Stimulated activated CD8-positive, alpha-beta memory T cell treated with anti-CD3 and anti-CD28 coated beads, Interleukin-15, amount 100 ng/mL, for 24 hours (primary cell): ENCODE data around the gene ZNF77.
"Not testable (repeated sequence)": the region's sequence is repeated elsewhere in the genome, so short reads cannot be mapped to it uniquely, and the experiment has no call there.

Experiments
- DNase-seq: peaks from one replicate; pipeline ENCODE4 v3.0.0-alpha.2; 2020; ENCODE audit warnings: low read depth

The ZNF77 gene

DNA sequence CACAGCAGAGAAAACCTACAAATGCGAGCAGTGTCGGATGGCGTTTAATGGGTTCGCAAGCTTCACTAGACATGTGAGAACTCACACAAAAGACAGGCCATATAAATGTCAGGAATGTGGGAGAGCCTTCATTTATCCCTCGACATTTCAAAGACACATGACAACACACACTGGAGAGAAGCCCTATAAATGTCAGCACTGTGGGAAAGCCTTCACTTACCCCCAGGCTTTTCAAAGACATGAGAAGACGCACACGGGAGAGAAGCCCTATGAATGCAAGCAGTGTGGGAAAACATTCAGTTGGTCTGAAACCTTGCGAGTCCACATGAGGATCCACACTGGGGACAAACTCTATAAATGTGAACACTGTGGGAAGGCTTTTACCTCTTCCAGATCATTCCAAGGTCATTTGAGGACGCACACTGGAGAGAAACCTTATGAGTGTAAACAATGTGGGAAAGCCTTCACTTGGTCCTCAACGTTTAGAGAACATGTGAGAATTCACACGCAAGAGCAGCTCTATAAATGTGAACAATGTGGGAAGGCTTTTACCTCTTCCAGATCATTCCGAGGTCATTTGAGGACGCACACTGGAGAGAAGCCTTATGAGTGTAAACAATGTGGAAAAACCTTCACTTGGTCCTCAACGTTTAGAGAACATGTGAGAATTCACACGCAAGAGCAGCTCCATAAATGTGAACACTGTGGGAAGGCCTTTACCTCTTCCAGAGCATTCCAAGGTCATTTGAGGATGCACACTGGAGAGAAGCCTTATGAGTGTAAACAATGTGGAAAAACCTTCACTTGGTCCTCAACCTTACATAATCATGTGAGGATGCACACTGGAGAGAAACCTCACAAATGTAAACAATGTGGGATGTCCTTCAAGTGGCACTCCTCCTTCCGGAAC lies 27.2 kb downstream of the ZNF77 start:
- DNase-seq: no peak

DNA sequence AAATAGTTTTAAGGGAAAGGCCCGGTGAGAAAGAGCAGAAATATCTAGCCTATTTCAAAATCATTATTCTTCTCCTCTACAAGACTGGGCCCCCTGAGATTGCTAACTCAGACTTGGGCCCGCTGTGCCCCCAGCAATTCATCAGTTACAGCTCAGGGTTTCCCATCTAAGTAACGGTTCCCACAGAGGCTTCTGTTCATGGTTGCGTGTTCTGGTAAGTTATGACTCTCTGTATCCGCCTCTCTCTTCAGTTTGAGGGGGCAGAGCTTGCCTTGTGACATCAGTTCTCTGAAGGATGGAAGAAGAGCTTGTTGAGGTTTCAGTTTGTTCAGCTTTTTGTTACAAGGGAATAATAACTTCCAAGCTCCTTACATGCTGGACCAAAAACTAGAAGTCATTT lies 32.5 kb downstream of the ZNF77 start:
- no peak for DNase-seq

DNA sequence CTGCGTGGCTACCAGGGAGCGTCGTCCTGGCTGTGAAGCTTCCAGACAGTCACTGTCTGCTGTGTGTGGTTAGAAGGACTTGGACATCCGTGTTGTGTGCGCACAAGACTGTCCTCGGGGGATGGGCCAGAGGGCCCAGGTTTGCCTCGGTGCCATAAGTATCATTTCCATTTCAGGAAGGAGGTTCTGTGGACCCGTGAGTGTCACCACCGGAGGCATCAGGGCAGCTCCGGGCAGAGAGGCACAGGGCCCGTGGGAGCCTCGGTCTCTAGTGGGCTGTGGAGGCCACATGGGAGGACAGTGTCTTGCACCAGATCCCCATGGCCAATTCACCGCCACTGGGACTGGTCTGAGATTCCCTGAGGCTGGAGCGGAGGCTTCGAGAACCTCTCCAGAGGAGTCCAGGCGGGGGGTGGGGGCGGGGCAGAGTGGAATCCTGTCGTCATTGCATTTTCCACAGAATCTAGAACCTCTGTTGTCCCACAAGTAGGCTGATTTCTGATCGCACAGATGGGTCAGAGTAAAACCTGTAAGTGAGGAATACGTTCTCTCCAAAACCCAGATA lies 38.1 kb downstream of the ZNF77 start:
- DNase-seq: no peak

DNA sequence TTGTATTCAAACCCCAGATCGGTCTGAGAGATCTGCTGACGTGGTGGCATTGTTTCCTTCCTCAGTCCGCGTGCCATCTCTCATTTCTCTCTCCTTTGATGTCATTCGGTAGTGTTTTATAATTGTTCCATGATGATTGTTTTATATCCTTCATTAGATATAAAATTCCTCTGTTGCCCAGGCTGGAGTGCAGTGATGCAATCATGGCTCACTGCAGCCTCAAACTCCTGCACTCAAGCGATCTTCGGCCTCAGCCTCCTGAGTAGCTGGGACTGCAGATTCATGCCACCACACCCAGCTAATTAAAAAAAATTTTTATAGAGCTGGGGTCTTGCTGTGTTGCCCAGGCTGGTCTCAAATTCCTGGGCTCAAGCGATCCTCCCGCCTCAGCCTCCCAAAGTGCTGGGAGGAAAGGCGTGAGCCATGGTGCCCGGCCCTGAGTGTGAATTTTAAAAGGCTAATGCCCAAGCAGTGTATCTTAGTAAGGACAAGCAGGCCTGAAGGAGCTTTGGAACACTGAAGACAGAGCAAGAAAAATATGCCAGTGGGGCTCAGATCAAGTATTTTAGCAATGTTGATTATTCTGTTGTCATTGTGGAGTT lies 38.8 kb downstream of the ZNF77 start:
- DNase-seq: no peak

DNA sequence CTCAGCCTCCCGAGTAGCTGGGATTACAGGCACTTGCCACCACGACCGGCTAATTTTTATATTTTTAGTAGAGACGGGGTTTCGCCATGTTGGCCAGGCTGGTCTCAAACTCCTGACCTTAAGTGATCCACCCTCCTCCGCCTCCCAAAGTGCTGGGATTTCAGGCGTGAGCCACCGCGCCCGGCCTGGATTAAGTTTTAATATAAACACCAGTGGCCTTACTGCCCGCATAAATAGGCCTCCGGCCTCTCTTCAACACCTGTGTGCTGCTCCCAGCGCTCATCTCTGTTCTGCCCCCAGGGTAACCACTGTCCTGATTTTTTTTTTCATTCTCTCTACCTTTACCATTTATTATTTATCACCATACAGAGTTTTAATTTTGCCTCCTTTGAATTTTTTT lies 41.4 kb downstream of the ZNF77 start:
- DNase-seq: not testable (repeated sequence)

DNA sequence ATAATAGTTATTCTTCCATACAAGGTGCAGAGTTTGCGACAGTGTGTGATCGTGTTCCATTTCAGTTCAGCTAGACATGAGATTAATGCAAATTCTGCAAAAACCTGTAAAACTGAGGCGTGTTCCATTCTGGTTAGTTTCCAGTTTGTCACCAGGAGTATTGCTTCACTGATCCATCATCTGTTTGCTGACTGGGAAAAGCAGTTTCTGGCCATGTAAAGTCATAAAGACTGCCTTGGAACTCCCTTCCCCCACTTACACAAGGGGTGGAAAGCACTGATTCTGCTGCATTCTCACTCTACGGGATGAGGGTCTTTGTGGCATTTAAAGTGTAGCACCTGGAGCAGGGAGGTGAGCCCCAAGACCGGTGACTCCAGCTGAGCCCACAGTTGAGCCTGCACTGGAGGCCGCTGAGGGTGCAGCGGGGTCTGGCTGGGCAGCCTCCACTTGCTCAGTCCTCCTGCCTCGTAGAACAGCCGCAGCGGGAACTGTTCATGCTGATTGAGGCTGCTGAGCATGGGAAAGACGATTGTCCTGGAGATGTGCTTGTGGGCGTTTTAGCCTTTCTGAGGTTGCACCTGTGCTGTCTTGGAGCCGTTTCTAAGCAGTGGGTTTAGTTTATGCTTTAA lies 42.1 kb downstream of the ZNF77 start:
- no peak for DNase-seq

DNA sequence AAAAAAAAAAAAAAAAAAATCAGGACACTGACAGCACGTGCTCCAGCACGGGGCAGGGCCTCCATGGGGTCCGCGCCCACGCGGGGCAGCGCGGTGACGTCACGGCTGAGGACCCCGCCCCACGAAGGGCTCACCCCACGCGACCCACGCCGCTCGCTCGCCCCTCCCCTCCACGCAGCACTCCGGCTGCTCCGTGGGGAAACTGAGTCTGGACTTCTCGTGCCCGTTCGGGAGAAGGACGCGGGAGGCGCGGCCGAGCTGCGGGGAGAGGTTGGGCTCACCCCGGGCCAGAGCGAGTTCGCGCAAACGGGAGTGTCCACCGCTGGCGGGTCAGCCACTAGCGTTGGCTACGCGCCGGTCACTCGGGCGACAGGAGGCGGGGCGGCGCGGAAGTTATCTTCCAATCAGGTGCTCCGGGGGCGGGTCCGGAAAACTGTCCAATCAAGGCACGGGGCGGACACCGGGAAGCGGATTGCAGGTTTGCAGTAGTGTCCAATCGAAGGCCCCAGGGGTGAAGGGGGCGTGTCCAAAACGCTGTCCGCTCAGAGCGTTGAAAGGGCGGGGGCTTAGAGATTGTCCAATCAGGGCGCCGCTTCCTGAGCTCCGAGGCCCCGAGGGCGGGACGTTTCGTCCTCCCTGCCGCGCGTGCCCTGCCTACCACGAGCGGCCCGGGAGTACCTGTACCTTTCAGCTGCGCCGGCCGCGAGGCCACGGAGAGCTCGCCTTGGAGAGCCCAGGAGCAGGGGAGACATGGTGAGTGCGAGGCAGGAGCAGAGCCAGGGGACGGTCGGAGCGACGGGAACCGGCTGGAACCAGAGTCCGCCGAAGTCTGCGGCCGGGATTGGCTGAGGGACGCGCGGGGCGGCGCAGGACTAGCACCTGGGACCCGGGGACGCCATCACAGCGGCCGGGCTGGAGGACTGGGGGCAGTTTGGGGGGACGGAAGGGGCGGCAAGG lies 44.2 kb downstream of the ZNF77 start, which contains the start of gene ZNF57:
Gene ZNF57, plus strand, starts transcription at position 633 of the 957 bp plus-strand sequence. Its CDS starts 118 bp downstream, at position 751.
- peak; percentile 84 for DNase-seq

DNA sequence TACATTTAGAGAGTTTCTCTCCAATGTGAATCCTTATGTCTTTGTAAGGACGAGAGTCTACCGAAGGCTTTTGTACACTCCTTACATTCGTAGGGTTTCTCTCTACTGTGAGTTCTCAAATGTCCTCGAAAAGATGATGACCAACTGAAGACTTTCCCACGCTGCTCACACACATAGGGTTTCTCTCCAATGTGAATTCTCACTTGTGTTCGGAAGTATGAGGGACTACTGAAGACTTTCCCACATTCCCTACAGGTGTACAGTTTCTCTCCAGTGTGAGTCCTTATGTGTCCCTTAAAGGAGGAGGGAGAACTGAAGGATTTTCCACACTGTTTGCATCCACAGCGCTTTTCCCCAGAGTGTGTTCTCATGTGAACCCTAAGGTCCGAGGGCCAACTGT lies 48.1 kb downstream of the ZNF77 start:
- no peak for DNase-seq

DNA sequence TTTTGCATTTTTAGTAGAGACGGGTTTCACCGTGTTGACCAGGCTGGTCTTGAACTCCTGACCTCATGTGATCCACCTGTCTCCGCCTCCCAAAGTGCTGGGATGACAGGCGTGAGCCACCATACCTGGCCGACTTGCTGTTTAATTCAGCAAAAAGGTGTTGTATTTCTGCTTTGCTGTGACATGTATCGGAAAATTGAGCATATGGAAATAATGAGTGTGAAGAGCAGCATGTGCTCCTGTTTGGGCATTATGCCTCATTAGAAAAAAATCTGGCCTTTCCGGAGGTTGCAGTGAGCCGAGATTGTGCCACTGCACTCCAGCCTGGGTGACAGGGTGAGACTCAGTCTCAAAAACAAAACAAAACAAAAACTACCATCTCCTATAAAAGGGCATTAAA lies 54.2 kb downstream of the ZNF77 start:
- DNase-seq: not testable (repeated sequence)

DNA sequence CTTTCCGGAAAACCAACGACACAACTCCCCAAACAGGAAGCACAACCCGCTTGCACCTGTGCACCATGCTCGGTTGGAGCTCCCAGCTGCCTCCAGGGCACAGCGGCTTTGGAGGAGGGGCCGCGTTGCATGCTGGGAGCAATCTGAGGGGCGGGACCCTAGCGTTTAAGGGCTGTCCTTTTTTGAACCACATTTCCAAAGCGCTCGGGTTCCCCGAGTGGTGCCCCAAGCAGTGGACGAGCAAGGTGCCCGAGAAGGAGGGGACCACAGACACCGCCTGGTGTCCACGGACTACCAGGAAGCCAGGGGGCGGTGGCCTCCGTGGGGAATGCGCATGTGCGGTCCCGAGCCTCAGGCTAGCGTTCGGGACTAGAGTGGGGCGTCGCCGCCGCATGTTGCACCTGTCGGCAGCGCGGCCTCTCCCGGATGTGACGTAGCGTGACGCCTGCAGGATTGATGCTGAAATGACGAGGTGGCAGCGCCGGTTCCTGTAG lies 56.0 kb downstream of the ZNF77 start:
- peak; percentile 29 for DNase-seq

DNA sequence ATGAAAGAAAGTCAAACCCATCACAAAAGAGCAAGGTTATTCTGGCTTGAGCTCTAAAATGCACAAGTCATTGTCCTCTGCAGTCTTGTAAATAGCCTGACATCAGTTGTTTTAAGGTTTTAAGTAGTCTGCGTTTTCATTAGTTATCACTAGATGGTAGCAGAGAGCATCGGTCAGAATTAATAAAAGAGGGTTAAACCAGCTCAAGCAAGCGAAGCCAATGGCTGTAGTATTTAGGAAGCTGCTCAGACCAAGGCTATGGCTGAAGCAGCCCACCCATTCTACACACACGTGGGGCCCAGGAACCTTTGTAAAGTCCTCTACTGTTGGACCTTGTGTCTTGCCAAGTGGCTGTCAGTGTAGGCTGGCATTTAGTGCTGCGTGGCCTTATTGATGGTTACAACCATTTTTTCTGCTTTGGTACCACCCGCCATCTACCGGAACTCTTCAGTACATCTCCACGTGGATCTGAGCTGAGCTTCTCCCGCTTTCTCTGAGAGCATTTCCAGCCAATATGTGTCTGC lies 57.3 kb downstream of the ZNF77 start:
- no peak for DNase-seq

DNA sequence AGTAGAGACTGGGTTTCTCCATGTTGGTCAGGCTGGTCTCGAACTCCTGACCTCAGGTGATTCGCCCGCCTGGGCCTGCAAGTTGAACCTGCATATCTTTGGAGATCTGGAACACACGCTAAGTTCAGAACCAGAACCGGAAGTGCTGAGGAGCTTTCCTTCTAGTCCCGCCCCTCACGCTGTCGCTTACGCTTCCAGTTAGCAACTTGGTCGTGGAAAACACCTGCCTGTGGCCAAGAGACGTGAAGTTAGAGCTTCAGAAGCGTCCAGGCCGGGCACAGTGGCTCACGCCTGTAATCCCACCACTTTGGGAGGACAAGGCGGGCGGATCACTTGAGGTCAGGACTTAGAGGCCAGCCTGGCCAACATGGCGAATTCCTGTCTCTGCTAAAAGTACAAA lies 59.0 kb downstream of the ZNF77 start:
- no peak for DNase-seq

DNA sequence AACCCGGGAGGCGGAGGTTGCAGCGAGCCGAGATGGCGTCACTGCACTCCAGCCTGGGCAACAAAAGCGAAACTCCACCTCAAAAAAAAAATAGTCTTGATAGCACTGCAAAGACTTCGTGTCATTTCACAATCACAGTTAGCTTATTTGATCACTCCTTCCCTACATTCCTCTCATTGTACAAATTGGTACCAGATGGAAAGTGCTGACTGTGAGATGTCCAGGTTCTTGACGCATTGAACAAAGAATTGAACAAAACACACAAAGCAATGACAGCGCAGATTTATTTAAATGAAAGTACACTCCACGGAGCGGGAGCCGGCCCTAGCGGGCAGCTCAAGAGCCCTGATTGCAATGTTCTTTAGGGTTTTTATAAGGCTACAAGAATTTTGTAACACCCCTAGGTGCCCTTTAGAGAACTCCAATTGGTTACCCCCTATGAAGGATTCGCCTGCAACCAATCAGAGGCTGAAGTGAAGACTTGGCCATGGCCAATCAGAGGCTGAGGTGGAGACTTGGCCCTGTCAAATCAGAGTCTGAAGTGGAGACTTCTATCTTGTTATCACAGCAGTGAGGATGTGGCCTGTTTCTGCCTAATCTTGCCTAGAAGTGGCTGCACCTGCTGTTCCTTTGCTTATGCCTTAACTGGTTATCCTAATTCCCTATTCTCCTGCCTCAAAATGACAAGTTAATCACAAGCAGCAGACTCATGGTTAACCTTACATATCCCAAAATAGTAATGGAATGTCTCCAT lies 60.9 kb downstream of the ZNF77 start:
- DNase-seq: no peak
